ENCODE measurements around the gene CCND2.

The CCND2 gene

GRCh38 chr12:4244868-4245267 lies 28.7 kb upstream of the CCND2 start:
- TF ChIP-seq, protein P1, sequence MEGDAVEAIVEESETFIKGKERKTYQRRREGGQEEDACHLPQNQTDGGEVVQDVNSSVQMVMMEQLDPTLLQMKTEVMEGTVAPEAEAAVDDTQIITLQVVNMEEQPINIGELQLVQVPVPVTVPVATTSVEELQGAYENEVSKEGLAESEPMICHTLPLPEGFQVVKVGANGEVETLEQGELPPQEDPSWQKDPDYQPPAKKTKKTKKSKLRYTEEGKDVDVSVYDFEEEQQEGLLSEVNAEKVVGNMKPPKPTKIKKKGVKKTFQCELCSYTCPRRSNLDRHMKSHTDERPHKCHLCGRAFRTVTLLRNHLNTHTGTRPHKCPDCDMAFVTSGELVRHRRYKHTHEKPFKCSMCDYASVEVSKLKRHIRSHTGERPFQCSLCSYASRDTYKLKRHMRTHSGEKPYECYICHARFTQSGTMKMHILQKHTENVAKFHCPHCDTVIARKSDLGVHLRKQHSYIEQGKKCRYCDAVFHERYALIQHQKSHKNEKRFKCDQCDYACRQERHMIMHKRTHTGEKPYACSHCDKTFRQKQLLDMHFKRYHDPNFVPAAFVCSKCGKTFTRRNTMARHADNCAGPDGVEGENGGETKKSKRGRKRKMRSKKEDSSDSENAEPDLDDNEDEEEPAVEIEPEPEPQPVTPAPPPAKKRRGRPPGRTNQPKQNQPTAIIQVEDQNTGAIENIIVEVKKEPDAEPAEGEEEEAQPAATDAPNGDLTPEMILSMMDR (IDR thresholded peaks at IDR 0.05; ENCODE audit: insufficient read depth, low read depth, low read length, missing control alignments): no peak
- no peak for DNase-seq (ENCODE audit: low read depth)
- no peak overlapping the region for H3K4me3 ChIP-seq (ENCODE audit: low read length)

GRCh38 chr12:4245446-4245845 lies 28.1 kb upstream of the CCND2 start:
- H3K4me3 ChIP-seq (ENCODE audit: low read length): no peak overlapping the region
- no peak for DNase-seq (ENCODE audit: low read depth)
- TF ChIP-seq, protein P1 (IDR thresholded peaks at IDR 0.05; ENCODE audit: insufficient read depth, low read depth, low read length, missing control alignments): no peak

DNA sequence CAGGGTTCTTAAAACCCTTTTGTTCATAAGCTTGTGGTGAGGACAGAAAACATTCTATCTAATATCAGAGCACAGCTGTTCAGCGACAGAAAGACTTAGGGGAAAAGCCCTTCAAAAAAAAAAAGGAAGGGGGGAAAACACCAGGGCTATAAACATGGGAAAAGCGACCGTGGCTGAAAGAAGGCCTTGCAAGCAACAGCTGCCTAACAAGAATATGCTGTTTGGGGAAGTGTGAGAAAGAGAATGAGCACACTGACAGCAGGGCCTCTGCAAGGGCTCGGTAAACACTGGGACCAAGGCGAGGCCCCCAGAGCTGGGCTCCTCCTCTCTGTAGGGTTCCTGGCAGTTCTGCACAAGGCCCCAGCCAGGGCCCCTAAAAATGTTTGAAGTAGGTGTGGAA lies 27.4 kb upstream of the CCND2 start:
- TF ChIP-seq, protein P1 (IDR thresholded peaks at IDR 0.05; ENCODE audit: insufficient read depth, low read depth, low read length, missing control alignments): no peak
- DNase-seq (ENCODE audit: low read depth): no peak
- H3K4me3 ChIP-seq (ENCODE audit: low read length): no peak overlapping the region

- DNase-seq (ENCODE audit: low read depth): no peak
- TF ChIP-seq, protein P1 (IDR thresholded peaks at IDR 0.05; ENCODE audit: insufficient read depth, low read depth, low read length, missing control alignments): no peak
- no peak overlapping the region for H3K4me3 ChIP-seq (ENCODE audit: low read length)
These were observed 22.9 kb upstream of the CCND2 start for GRCh38 chr12:4250691-4251090.

DNA sequence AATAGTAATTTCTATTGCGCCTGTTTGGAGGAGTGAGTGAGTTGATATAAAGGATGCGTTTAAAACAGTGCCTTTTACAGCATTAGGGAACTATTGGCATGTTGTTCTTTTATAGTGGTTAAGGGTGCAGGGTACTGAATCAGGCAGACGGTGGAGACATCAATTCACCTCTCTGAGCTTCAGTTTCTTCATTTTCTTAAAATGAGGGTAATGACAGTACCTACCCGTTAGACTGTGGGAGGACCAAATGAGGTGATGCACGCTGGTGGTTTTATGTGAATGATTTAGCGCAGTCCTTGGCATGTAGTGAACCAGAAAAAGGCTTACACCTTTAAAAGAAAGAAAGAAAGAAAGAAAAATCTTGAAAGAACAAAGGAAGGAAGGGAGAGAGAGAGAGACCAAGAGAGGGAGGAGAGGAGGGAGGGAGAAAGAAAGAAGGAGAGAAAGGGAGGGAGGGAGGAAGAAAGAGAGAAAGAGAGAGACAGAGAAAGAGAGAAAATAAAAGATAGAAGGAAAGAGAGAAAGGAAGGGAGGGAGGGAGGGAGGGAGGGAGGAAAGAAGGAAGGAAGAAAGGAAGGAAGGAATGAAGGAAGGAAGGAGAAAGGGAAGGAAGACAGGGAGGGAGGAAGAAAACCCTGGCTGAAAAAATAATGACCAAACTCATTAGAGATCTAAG lies 22.2 kb upstream of the CCND2 start:
- no peak for DNase-seq (ENCODE audit: low read depth)
- H3K4me3 ChIP-seq (ENCODE audit: low read length): no peak overlapping the region
- TF ChIP-seq, protein P1 (IDR thresholded peaks at IDR 0.05; ENCODE audit: insufficient read depth, low read depth, low read length, missing control alignments): no peak

- H3K4me3 ChIP-seq (ENCODE audit: low read length): no peak overlapping the region
- TF ChIP-seq, protein P1 (IDR thresholded peaks at IDR 0.05; ENCODE audit: insufficient read depth, low read depth, low read length, missing control alignments): no peak
- DNase-seq (ENCODE audit: low read depth): no peak
These were observed 21.6 kb upstream of the CCND2 start for GRCh38 chr12:4251967-4252366.

GRCh38 chr12:4252601-4253000 lies 21.0 kb upstream of the CCND2 start:
- no peak for DNase-seq (ENCODE audit: low read depth)
- H3K4me3 ChIP-seq (ENCODE audit: low read length): no peak overlapping the region
- TF ChIP-seq, protein P1 (IDR thresholded peaks at IDR 0.05; ENCODE audit: insufficient read depth, low read depth, low read length, missing control alignments): no peak

Data from epithelial cell of esophagus (primary cell).